Measurements from ENCODE around the gene LRP4. TPM values are rescaled to one million over a fixed set of nuclear protein-coding genes. Genes with fewer than 3 reads are reported as not detected.

Gene LRP4
- total RNA-seq, 1 donor from 2014 or later: 0.25 TPM

- intact Hi-C loops (cut with micrococcal nuclease): loop anchor here (5.0 to 10.0 kb wide), 3 partner anchors 235 to 1042 kb away; partner anchors contain the start of genes ATG13, FNBP4, HARBI1 and SLC35C1
Observed at GRCh38 chr11:46849631-46850030, 68.7 kb downstream of the LRP4 start.

- intact Hi-C loops (cut with micrococcal nuclease): loop anchor here (1.0 to 10.0 kb wide), 5 partner anchors 20 to 1039 kb away; partner anchors contain the start of genes ARHGAP1, ATG13, FNBP4 and HARBI1
Observed at GRCh38 chr11:46846510-46846830, 71.9 kb downstream of the LRP4 start.

- intact Hi-C loops (cut with micrococcal nuclease): loop anchor here (1.0 to 10.0 kb wide), 5 partner anchors 20 to 1039 kb away; partner anchors contain the start of genes ARHGAP1, ATG13, FNBP4 and HARBI1
Observed at GRCh38 chr11:46845740-46846509, 72.4 kb downstream of the LRP4 start, which contains the start of gene CKAP5. CKAP5 (minus strand) TSS chr11:46846280; CDS start chr11:46821231, 25,049 bp downstream.

GRCh38 chr11:46845440-46845739, 73.0 kb downstream of the LRP4 start:
- intact Hi-C loops (cut with micrococcal nuclease): loop anchor here (5.0 to 10.0 kb wide), 3 partner anchors 231 to 1038 kb away; partner anchors contain the start of genes ATG13, FNBP4, HARBI1 and SLC35C1

- intact Hi-C loops (cut with micrococcal nuclease): loop anchor here (10.0 kb wide), 1 partner anchor 225 kb away; the partner anchor contains the start of genes ATG13 and HARBI1
Observed at GRCh38 chr11:46840116-46840515, 78.2 kb downstream of the LRP4 start.

- intact Hi-C loops (cut with micrococcal nuclease): no loop called here
Observed at GRCh38 chr11:46838501-46838900, 79.8 kb downstream of the LRP4 start.

GRCh38 chr11:46837860-46838259, 80.5 kb downstream of the LRP4 start:
- intact Hi-C loops (cut with micrococcal nuclease): no loop called here

- intact Hi-C loops (cut with micrococcal nuclease): no loop called here
Observed at GRCh38 chr11:46836870-46837269, 81.5 kb downstream of the LRP4 start.

GRCh38 chr11:46836431-46836830, 81.9 kb downstream of the LRP4 start:
- intact Hi-C loops (cut with micrococcal nuclease): no loop called here

GRCh38 chr11:46835897-46836296, 82.5 kb downstream of the LRP4 start:
- intact Hi-C loops (cut with micrococcal nuclease): no loop called here

- intact Hi-C loops (cut with micrococcal nuclease): no loop called here
Observed at GRCh38 chr11:46834821-46835220, 83.5 kb downstream of the LRP4 start.

GRCh38 chr11:46832511-46833214, 85.7 kb downstream of the LRP4 start:
- intact Hi-C loops (cut with micrococcal nuclease): no loop called here

- intact Hi-C loops (cut with micrococcal nuclease): no loop called here
Observed at GRCh38 chr11:46827995-46828394, 90.4 kb downstream of the LRP4 start.

GRCh38 chr11:46826310-46827044, 91.9 kb downstream of the LRP4 start:
- intact Hi-C loops (cut with micrococcal nuclease): loop anchor here (1.0 kb wide), 2 partner anchors 20 to 126 kb away; partner anchors contain the start of genes ARHGAP1 and CKAP5

- intact Hi-C loops (cut with micrococcal nuclease): no loop called here
Observed at GRCh38 chr11:46808799-46809431, 109.4 kb downstream of the LRP4 start.

Other genes with a start within 250 kb of the LRP4 start
- 77.0 and 87.5 TPM in 2 replicates for gene ARHGAP1, start 217.9 kb downstream of the LRP4 start, total RNA-seq
- 12.3 and 15.8 TPM in 2 replicates for gene ZNF408, start 217.5 kb downstream of the LRP4 start, total RNA-seq
- 0.20 TPM in 1 of 2 replicates, not detected in the other for gene F2, start 199.3 kb downstream of the LRP4 start, total RNA-seq
- 135 and 137 TPM in 2 replicates for gene CKAP5, start 72.3 kb downstream of the LRP4 start, total RNA-seq
- gene CSTPP1, start 18.2 kb upstream of the LRP4 start, total RNA-seq: 17.4 and 17.8 TPM in 2 replicates

Data from T-helper 2 cell treated with Interferon-gamma antibody and Interleukin-4, amounts not matched to agents 100 ng/mL and 5 ng/mL, for 36 hours (primary cell).